ENCODE results near the gene SDF4. TPM values are rescaled to one million over a fixed set of nuclear protein-coding genes. Genes with fewer than 3 reads are reported as not detected.

SDF4 gene
- total RNA-seq, 2 donors from 2014 or later, result 85.9 to 95.6 TPM

GRCh38 chr1:1246577-1247340 lies 15.0 kb upstream of the SDF4 start, which contains the start of gene C1QTNF12:
TSS of gene C1QTNF12 (minus strand) at chr1:1246722. CDS start at chr1:1246690, 32 bp downstream.
- Mint-ChIP-seq H3K4me1 (no peaks in the 10 kb centered on the region), H3K4me3 (peak within 1 kb of the TSS; percentile 15), H3K27me3 (ENCODE audit: insufficient read depth) (peaks cover 1% of the 10 kb centered on the region), H3K27ac (no peak within 1 kb of the TSS), H3K36me3 (ENCODE audit: low read depth) (peaks cover 3% of the 10 kb centered on the region), H3K9me3 (no peaks in the 10 kb centered on the region)
- TF ChIP-seq CTCF (conservative IDR thresholded peaks at IDR 0.05), result peak; percentile 9
- no peaks in the 10 kb centered on the region for H3K4me1 ChIP-seq (ENCODE audit: control insufficient read depth, insufficient read depth, low read length)
- no peak within 1 kb of the TSS for H3K9ac ChIP-seq (ENCODE audit: extremely low read depth, low read length, poor library complexity, severe bottlenecking)
- 31 to 38% methylated on average over 15 to 74 of the region's 74 CpGs for WGBS, 2 experiments (ENCODE audit: insufficient coverage in 1 of 2, insufficient read length in 1 of 2)
- DNase-seq, result peak; percentile 81
- H3K9me3 ChIP-seq (ENCODE audit: control insufficient read depth, low read length), result no peaks in the 10 kb centered on the region
- H3K36me3 ChIP-seq (ENCODE audit: control insufficient read depth, insufficient read depth, low read length), result no peaks in the 10 kb centered on the region
- H3K4me3 ChIP-seq (ENCODE audit: low read length), result no peak within 1 kb of the TSS
- H3K27me3 ChIP-seq (ENCODE audit: control insufficient read depth, insufficient read depth, low read length, poor library complexity, severe bottlenecking), result peaks cover 12% of the 10 kb centered on the region
- no peak within 1 kb of the TSS for H3K27ac ChIP-seq (ENCODE audit: low read depth, low read length)

DNA sequence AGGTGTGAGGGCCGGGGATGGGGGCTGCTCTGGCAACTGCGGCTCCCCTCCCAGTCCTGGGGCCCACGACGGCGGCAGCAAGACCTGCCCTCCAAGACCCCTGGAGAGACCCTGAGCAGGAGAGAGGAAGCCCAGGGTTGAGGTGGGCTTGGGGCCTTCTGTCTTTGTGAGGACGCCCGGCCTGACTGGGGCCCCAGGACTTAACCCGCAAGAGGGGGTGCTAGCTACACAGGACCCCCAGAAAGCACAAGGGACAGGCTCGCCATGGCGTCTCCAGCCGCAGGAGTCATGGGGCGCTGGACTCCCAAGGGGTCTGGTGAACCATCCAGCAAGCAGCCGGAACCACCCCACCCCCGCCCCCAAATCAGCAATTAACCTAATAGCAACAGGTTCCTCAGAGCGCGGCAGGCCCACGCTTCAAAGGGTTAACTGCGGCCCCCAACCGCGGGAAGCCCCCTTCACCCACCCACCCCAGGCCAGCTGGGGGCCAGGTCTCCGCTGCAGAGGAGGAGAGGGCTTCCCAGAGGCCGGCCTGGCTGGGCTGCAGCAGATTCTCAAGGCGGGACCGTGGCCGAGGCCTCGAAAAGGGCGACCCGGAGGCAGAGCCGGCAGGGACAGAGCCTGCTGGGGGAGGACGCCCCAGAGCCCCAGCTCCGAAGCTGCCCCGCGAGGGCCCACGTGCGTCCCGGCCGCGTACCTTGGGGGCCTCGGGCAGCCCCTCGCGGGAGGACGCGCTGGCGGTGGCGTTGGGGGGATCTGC lies 14.2 kb upstream of the SDF4 start:
- peaks cover 1% of the 10 kb centered on the region for H3K27me3 Mint-ChIP-seq (ENCODE audit: insufficient read depth)
- no peaks in the 10 kb centered on the region for H3K4me1 Mint-ChIP-seq
- TF ChIP-seq CTCF (conservative IDR thresholded peaks at IDR 0.05), result no peak
- no peaks in the 10 kb centered on the region for H3K9me3 Mint-ChIP-seq
- no peaks in the 10 kb centered on the region for H3K9me3 ChIP-seq (ENCODE audit: control insufficient read depth, low read length)
- H3K36me3 Mint-ChIP-seq (ENCODE audit: low read depth), result peaks cover 2% of the 10 kb centered on the region
- H3K4me1 ChIP-seq (ENCODE audit: control insufficient read depth, insufficient read depth, low read length), result no peaks in the 10 kb centered on the region
- H3K27ac ChIP-seq (ENCODE audit: low read depth, low read length), result no peak overlapping the region
- no peaks in the 10 kb centered on the region for H3K36me3 ChIP-seq (ENCODE audit: control insufficient read depth, insufficient read depth, low read length)
- no peak overlapping the region for H3K9ac ChIP-seq (ENCODE audit: extremely low read depth, low read length, poor library complexity, severe bottlenecking)
- H3K4me3 Mint-ChIP-seq, result no peak overlapping the region
- 68 to 100% methylated on average over 2 to 45 of the region's 45 CpGs for WGBS, 2 experiments (ENCODE audit: insufficient coverage in 1 of 2, insufficient read length in 1 of 2)
- H3K4me3 ChIP-seq (ENCODE audit: low read length), result no peak overlapping the region
- no peak overlapping the region for H3K27ac Mint-ChIP-seq
- peaks cover 12% of the 10 kb centered on the region for H3K27me3 ChIP-seq (ENCODE audit: control insufficient read depth, insufficient read depth, low read length, poor library complexity, severe bottlenecking)
- peak; percentile 78 for DNase-seq

GRCh38 chr1:1245178-1245816 lies 13.5 kb upstream of the SDF4 start:
- 95 to 97% methylated on average over 7 to 22 of the region's 23 CpGs for WGBS, 2 experiments (ENCODE audit: insufficient coverage in 1 of 2, insufficient read length in 1 of 2)
- H3K27me3 Mint-ChIP-seq (ENCODE audit: insufficient read depth), result peaks cover 1% of the 10 kb centered on the region
- Histone ChIP-seq H3K4me1 (ENCODE audit: control insufficient read depth, insufficient read depth, low read length) (no peaks in the 10 kb centered on the region), H3K27ac (ENCODE audit: low read depth, low read length) (no peak overlapping the region), H3K27me3 (ENCODE audit: control insufficient read depth, insufficient read depth, low read length, poor library complexity, severe bottlenecking) (peaks cover 12% of the 10 kb centered on the region), H3K9me3 (ENCODE audit: control insufficient read depth, low read length) (no peaks in the 10 kb centered on the region), H3K9ac (ENCODE audit: extremely low read depth, low read length, poor library complexity, severe bottlenecking) (no peak overlapping the region), H3K4me3 (ENCODE audit: low read length) (no peak overlapping the region), H3K36me3 (ENCODE audit: control insufficient read depth, insufficient read depth, low read length) (no peaks in the 10 kb centered on the region)
- H3K36me3 Mint-ChIP-seq (ENCODE audit: low read depth), result peaks cover 1% of the 10 kb centered on the region
- no peaks in the 10 kb centered on the region for H3K4me1 Mint-ChIP-seq
- no peak for TF ChIP-seq CTCF (conservative IDR thresholded peaks at IDR 0.05)
- no peak for DNase-seq
- no peaks in the 10 kb centered on the region for H3K9me3 Mint-ChIP-seq
- H3K4me3 Mint-ChIP-seq, result no peak overlapping the region
- H3K27ac Mint-ChIP-seq, result no peak overlapping the region

Measured in endodermal cell (in vitro differentiated cells).